Duodenal mucosa (tissue), 2 donors: ENCODE measurements around the gene ZFR2.

Experiments used
- H3K27ac ChIP-seq: one replicate; pipeline ENCODE4 v1.7.0; 2013; ENCODE audit warnings: low read depth, low read length
- H3K27me3 ChIP-seq, 2 donors: one replicate each; pipeline ENCODE4 v1.7.0; 2013; ENCODE audit warnings: low read length in 2 of 2, control low read depth in 1 of 2; ENCODE audit not compliant: insufficient read depth in 2 of 2, control insufficient read depth in 1 of 2
- H3K36me3 ChIP-seq, 2 donors: one replicate each; pipeline ENCODE4 v1.7.0; 2013; ENCODE audit warnings: low read length in 2 of 2, control low read depth in 1 of 2; ENCODE audit not compliant: insufficient read depth in 2 of 2, control insufficient read depth in 1 of 2
- H3K4me1 ChIP-seq, 2 donors: one replicate each; pipeline ENCODE4 v1.7.0; 2013; ENCODE audit warnings: low read length in 2 of 2, control low read depth in 1 of 2; ENCODE audit not compliant: insufficient read depth in 2 of 2, control insufficient read depth in 1 of 2
- H3K4me3 ChIP-seq, 2 donors: one replicate each; pipeline ENCODE4 v1.7.0; 2013; ENCODE audit warnings: low read length in 2 of 2, low read depth in 1 of 2
- H3K9ac ChIP-seq, 2 donors: one replicate each; pipeline ENCODE4 v1.7.0; 2013; ENCODE audit warnings: low read length in 2 of 2, low read depth in 1 of 2
- H3K9me3 ChIP-seq, 2 donors: one replicate each; pipeline ENCODE4 v1.7.0; 2013; ENCODE audit warnings: low read length in 2 of 2, control low read depth in 1 of 2; ENCODE audit not compliant: control insufficient read depth in 1 of 2

Gene ZFR2

DNA sequence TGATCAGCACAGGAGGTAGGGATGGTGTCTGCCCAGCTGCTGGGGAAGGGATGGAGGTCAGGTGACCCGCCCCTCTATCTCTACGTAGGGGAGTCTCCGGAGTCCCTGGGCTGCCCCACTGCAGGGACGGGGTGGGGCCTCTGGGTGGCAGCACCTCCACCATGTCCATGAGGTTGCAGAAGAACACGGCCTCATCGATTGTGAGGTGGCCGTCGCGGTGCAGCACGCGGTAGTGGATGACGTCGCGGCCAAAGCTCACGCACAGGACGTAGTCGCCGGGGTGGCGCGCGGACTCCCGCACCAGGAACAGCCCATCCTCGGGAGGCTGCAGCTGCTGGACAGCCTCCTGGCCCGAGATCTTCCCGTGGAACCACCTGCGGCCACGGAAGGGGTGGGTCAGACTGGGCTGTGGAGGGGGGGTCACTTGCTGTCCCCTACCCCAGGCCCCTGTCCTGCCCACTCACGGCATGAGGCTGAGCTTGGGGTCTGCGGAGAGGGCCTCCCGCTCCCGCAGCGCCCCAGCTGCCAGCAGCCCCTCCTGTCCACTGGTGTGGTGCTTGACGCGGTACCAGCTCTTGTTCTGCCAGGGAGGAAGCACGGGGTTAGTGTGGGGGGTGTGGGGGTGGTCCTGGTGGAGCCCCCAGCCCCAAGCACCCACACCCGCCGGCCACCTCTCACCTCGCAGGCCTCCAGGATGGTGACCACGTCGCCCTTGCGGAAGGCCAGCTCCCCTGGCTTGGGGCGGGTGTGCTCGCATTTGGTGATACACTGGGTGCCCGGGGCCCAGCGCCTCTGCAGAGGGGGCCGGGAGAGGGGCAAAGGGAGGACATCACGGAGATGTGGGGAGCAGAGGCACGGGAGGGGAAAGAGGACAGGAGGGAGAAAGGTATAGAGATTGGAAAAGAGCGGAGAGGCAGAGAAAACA, 84.9 kb downstream of the ZFR2 start:
- peaks cover 0 to 4% of the 10 kb centered on the region in 2 donors for H3K4me1 ChIP-seq
- no peaks in the 10 kb centered on the region for H3K36me3 ChIP-seq
- H3K9me3 ChIP-seq = peaks cover 16 to 17% of the 10 kb centered on the region in 2 donors
- no peak overlapping the region for H3K4me3 ChIP-seq
- H3K9ac ChIP-seq = no peak overlapping the region
- no peak overlapping the region for H3K27ac ChIP-seq
- peaks cover 3 to 11% of the 10 kb centered on the region in 2 donors for H3K27me3 ChIP-seq

DNA sequence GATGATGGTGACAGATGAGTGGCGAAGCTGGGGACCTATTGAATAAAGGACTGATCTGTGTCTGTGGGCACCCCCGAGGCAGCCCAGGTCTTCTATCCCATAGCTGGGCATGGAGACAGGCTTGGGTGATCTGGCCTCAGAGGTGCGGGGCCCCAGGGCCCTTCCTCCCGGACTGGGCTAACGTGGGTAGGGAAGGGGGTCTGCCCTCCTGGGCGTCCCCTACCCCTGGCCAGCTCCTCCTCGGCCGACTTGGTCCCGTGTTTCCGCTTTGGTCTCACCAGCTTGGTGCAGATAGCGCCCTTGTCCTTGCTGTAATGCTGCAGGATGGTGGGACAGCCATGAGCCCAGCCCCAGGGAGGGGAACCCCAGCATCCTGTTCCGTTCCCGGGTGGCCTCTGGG, 85.9 kb downstream of the ZFR2 start:
- H3K9me3 ChIP-seq = peaks cover 16 to 17% of the 10 kb centered on the region in 2 donors
- H3K36me3 ChIP-seq = no peaks in the 10 kb centered on the region

DNA sequence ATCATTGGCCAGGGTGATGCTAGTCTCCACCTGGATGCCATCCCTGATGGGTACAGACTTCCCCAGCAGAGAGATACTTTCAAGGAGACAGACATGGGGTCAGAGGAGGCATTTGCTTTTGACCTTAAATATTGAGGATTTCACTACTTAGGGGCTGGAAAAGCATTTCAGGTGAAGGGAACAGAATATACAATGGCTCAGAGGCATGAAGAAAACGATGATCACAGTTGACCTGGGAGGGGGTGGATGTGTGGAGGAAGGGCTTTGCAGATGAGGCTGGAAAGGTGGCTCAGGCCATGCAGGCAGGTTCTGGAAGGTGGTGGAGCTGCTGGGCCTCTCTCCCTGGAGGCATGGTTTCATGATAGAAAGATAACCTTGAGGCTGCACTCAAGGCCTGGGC, 86.5 kb downstream of the ZFR2 start:
- H3K4me3 ChIP-seq = no peak overlapping the region
- no peaks in the 10 kb centered on the region for H3K36me3 ChIP-seq
- H3K27ac ChIP-seq = no peak overlapping the region
- H3K9me3 ChIP-seq = peaks cover 16 to 17% of the 10 kb centered on the region in 2 donors
- H3K4me1 ChIP-seq = peaks cover 0 to 4% of the 10 kb centered on the region in 2 donors
- H3K9ac ChIP-seq = no peak overlapping the region
- H3K27me3 ChIP-seq = peaks cover 3 to 11% of the 10 kb centered on the region in 2 donors

More for the DNA sequence above, 85.9 kb downstream of the ZFR2 start:
- Histone ChIP-seq H3K27ac (no peak overlapping the region), H3K27me3 (peaks cover 3 to 11% of the 10 kb centered on the region in 2 donors), H3K4me3 (no peak overlapping the region), H3K4me1 (peaks cover 0 to 4% of the 10 kb centered on the region in 2 donors), H3K9ac (no peak overlapping the region)

DNA sequence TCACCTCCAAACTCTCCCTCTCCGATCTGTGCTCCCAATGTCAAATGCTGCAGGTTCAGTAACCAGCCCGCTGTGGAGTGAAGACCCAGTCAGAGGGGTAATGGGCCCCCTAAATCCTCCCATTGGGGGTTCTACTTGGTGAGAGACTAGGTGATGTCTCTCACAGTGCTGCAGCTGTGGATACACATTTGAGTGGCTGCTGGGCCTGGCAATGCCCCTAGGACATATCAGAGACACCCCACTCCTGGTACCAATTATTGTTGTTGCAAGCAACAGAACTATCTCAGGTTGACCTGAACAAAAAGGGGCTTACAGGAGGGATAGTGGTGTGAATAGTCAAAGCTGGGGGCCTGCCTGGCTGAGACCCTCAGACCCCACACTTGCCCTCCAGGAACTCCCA, 87.2 kb downstream of the ZFR2 start:
- H3K9me3 ChIP-seq = peaks cover 16 to 17% of the 10 kb centered on the region in 2 donors
- no peak overlapping the region for H3K9ac ChIP-seq
- H3K4me1 ChIP-seq = peaks cover 0 to 4% of the 10 kb centered on the region in 2 donors
- no peak overlapping the region for H3K27ac ChIP-seq
- no peaks in the 10 kb centered on the region for H3K36me3 ChIP-seq
- H3K27me3 ChIP-seq = peaks cover 0 to 11% of the 10 kb centered on the region in 2 donors
- H3K4me3 ChIP-seq = no peak overlapping the region

DNA sequence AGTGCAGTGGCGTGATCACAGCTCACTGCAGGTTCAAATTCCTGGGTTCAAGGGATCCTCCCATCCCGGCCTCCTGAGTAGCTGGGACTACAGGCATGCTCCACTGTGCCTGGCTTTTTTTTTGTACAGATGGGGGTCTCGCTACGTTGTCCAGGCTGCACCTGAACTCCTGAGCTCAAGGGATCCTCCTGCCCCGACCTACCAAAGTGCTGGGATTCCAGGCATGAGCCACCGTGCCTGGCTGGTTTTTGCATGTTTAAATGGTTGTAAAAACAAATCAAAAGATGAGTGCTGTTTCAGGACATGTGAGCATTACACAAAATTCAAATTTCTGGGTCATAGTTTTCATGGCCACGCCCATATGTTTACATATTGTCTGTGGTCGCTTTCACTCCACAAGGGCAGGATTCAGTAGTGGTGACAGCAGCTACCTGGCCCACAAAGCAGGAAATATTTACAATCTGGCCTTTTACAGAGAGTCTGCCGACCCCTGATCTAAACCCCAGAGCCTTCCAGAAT, 88.0 kb downstream of the ZFR2 start:
- no peak overlapping the region for H3K27ac ChIP-seq
- H3K9ac ChIP-seq = no peak overlapping the region
- no peak overlapping the region for H3K4me3 ChIP-seq
- peaks cover 0 to 4% of the 10 kb centered on the region in 2 donors for H3K4me1 ChIP-seq
- no peaks in the 10 kb centered on the region for H3K36me3 ChIP-seq
- H3K9me3 ChIP-seq = peaks cover 16 to 17% of the 10 kb centered on the region in 2 donors
- H3K27me3 ChIP-seq = peaks cover 0 to 11% of the 10 kb centered on the region in 2 donors

DNA sequence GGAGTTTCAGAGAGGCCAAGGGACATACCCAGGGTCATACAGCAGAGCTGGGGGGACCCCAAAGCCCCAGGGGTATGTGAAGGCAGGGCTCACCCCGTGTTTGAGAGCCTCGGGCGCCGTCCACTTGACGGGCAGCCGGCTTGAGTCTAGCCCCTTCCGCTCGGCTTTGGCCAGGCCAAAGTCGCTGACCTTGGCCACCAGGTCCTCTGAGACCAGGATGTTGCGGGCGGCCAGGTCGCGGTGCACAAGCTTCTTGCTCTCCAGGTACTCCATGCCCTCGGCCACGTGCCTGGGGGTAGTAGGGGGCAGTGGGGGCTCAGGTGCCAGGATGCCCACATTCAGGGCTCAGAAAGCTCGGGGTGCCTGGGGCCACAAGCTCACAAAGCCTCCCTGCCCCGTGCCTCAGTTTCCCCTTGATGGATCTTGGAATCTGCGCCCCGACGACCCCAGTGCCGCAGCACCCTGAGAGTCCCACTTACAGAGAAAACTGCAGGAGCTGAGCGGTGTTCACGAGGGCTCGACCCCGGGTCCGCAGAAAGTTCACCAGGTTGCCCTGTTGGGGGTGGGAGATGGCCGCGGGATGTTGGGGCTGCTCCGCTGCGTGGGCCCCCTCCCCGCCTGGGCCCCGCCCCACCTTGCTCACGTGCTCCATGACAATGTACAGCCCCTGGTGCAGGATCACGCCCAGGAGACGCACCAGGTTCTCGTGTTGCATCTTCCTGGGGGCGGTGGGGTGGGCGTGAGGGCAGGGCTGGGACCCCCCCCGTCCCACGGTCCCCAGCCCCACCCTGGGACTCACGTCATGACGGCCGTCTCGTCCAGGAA, 89.7 kb downstream of the ZFR2 start:
- no peaks in the 10 kb centered on the region for H3K27me3 ChIP-seq
- no peak overlapping the region for H3K9ac ChIP-seq
- no peaks in the 10 kb centered on the region for H3K36me3 ChIP-seq
- no peak overlapping the region for H3K27ac ChIP-seq
- H3K9me3 ChIP-seq = peaks cover 16 to 17% of the 10 kb centered on the region in 2 donors
- H3K4me3 ChIP-seq = no peak overlapping the region
- no peaks in the 10 kb centered on the region for H3K4me1 ChIP-seq

DNA sequence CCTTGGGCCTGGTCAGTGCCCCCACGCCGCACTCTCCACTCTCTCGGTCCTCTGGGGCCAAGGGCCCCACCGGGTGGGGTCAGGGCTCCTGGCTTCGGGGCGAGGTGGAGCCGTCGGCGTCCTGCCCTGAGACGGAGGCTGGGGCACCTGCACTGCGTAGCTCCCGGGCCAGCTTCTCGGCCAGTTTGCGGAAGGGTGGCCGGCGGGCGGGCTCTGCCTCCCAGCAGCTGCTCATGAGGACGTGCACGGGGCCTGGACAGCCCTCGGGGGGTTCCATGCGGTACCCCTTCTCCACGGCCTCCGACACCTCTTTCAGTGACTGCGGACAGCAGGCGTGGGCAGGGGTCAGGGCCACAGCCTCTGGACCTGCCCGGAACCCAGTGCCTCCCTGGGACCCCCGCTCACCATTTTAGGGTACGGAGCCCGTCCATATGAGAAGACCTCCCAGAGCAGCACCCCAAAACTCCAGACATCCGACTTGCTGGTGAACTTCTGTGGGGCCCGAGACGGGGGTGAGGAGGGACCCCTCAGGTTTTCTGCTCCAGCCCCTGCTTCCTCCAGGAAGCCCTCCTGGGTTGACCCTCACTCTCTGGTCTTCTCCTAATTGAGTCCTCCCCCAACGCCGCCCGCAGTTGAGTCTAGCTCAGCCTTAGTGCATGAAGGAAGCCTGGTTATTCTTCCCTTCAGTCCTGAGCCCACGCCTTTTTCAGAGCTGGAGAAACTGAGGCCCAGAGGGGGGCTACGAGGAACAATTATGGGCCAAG, 90.6 kb downstream of the ZFR2 start:
- no peaks in the 10 kb centered on the region for H3K4me1 ChIP-seq
- H3K27ac ChIP-seq = no peak overlapping the region
- no peak overlapping the region for H3K9ac ChIP-seq
- no peaks in the 10 kb centered on the region for H3K36me3 ChIP-seq
- H3K4me3 ChIP-seq = no peak overlapping the region
- H3K9me3 ChIP-seq = peaks cover 16 to 17% of the 10 kb centered on the region in 2 donors
- H3K27me3 ChIP-seq = no peaks in the 10 kb centered on the region

DNA sequence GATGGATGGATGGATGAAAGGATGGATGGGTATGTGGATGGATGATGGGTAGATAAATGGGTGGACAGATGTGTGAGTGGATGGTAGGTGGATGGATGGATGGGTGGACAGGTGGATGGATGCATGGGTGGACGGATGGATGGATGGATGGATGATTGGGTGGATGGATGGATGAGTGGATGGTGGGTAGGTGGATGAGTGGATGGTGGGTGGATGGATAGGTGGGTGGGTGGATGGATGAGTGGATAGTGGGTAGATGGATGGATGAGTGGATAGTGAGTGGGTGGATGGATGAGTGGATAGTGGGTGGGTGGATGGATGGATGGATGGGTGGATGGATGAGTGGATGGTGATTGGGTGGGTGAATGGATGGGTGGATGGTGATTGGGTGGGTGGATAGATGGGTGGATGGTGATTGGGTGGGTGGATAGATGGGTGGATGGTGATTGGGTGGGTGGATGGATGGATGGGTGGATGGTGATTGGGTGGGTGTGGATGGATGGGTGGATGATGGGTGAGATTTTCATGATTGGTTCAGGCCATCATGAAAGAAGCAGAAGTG, 92.3 kb downstream of the ZFR2 start:
- Histone ChIP-seq H3K36me3 (no peaks in the 10 kb centered on the region), H3K9me3 (peaks cover 6 to 7% of the 10 kb centered on the region in 2 donors), H3K27ac (no peak overlapping the region), H3K9ac (no peak overlapping the region), H3K4me3 (no peak overlapping the region), H3K27me3 (no peaks in the 10 kb centered on the region), H3K4me1 (no peaks in the 10 kb centered on the region)

DNA sequence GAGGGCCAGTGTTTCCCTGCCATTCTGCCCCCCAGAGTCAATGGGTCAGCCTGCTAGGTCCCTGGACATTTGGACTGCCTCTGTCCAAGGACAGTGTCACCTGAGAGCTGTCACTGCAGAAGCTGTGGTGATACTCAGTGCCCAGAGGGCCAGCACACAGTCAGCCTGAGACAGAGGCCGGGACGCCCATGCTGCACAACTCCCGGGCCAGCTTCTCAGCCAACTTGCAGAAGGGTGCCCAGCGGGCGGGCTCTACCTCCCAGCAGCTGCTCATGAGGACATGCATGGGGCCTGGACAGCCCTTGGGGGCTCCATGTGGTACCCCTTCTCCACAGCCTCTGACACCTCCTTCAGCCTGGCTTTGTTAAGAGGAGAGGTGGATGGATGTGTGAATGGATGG, 93.0 kb downstream of the ZFR2 start:
- Histone ChIP-seq H3K27ac (no peak overlapping the region), H3K9ac (no peak overlapping the region), H3K4me3 (no peak overlapping the region), H3K27me3 (no peaks in the 10 kb centered on the region), H3K9me3 (no peaks in the 10 kb centered on the region), H3K36me3 (no peaks in the 10 kb centered on the region), H3K4me1 (no peaks in the 10 kb centered on the region)
